Mesendoderm (in vitro differentiated cells): Measurements from ENCODE around the gene CCDC69.
A peak's percentile ranks its signal among the peaks of the same experiment; 100 is the strongest.

Experiments used
- DNase-seq: peaks from one replicate; pipeline ENCODE4 v3.0.0; 2013
- H2AK5ac ChIP-seq: 2 replicates; pipeline ENCODE4 v1.6.1; 2013; ENCODE audit warnings: low read length, inconsistent platforms
- H2BK120ac ChIP-seq: 2 replicates; pipeline ENCODE4 v1.6.1; 2013; ENCODE audit warnings: low read depth, mild to moderate bottlenecking, low read length, moderate library complexity, mixed read lengths
- H2BK15ac ChIP-seq: replicated peaks from 2 replicates; pipeline ENCODE4 v1.6.1; 2013; ENCODE audit warnings: low read depth, mild to moderate bottlenecking, moderate library complexity
- H2BK5ac ChIP-seq: 2 replicates; pipeline ENCODE4 v1.6.1; 2013; ENCODE audit warnings: low read length, inconsistent platforms
- H3K18ac ChIP-seq: 2 replicates; pipeline ENCODE4 v1.6.1; 2013; ENCODE audit warnings: mild to moderate bottlenecking, low read length, mixed read lengths
- H3K23ac ChIP-seq: one replicate; pipeline ENCODE4 v1.6.1; 2013; ENCODE audit warnings: low read length
- H3K27ac ChIP-seq: 2 replicates; pipeline ENCODE4 v1.5.1; 2013; ENCODE audit warnings: low read depth, mild to moderate bottlenecking, inconsistent platforms, low read length, moderate library complexity
- H3K27me3 ChIP-seq: 2 replicates; pipeline ENCODE4 v1.6.1; 2013; ENCODE audit warnings: low read length, control low read depth, mild to moderate bottlenecking, inconsistent platforms; ENCODE audit not compliant: insufficient read depth, poor library complexity
- H3K36me3 ChIP-seq: 2 replicates; pipeline ENCODE4 v1.6.1; 2013; ENCODE audit warnings: low read length, inconsistent platforms; ENCODE audit not compliant: control insufficient read depth, insufficient read depth
- H3K4ac ChIP-seq: one replicate; pipeline ENCODE4 v1.6.1; 2013; ENCODE audit warnings: low read depth, mild to moderate bottlenecking, low read length, moderate library complexity
- H3K4me1 ChIP-seq: 2 replicates; pipeline ENCODE4 v1.6.1; 2013; ENCODE audit warnings: low read depth, low read length, inconsistent platforms; ENCODE audit not compliant: control insufficient read depth
- H3K4me2 ChIP-seq: 2 replicates; pipeline ENCODE4 v1.6.1; 2013; ENCODE audit warnings: low read length
- H3K4me3 ChIP-seq: 2 replicates; pipeline ENCODE4 v1.5.1; 2013; ENCODE audit warnings: mild to moderate bottlenecking, low read length
- H3K56ac ChIP-seq: one replicate; pipeline ENCODE4 v1.6.1; 2013; ENCODE audit warnings: low read length
- H3K79me1 ChIP-seq: 2 replicates; pipeline ENCODE4 v1.6.1; 2013; ENCODE audit warnings: low read length, inconsistent platforms
- H3K79me2 ChIP-seq: 2 replicates; pipeline ENCODE4 v1.6.1; 2013; ENCODE audit warnings: mild to moderate bottlenecking, low read length; ENCODE audit not compliant: control insufficient read depth, insufficient read depth
- H3K9ac ChIP-seq: 2 replicates; pipeline ENCODE4 v1.6.1; 2013; ENCODE audit warnings: low read length, inconsistent platforms
- H4K5ac ChIP-seq: one replicate; pipeline ENCODE4 v1.6.1; 2013; ENCODE audit warnings: low read length
- H4K8ac ChIP-seq: one replicate; pipeline ENCODE4 v1.6.1; 2013; ENCODE audit warnings: low read depth, mild to moderate bottlenecking, control low read depth, low read length, moderate library complexity
- WGBS: extraction: QIAGEN DNeasy Blood & Tissue Kit; methylation state at CpG from one replicate; pipeline ENCODE4 v1.1.7; 2013; ENCODE audit warnings: low lambda C conversion rate, missing lambda C conversion rate; ENCODE audit not compliant: insufficient coverage; ENCODE audit errors: extremely low coverage; 5-methylcytosine and 5-hydroxymethylcytosine counted together

CCDC69 gene

GRCh38 chr5:151196556-151197290 is 27.2 kb downstream of the CCDC69 start:
- Histone ChIP-seq H3K18ac (no peak overlapping the region), H3K79me2 (no peaks in the 10 kb centered on the region), H3K4me3 (no peak overlapping the region), H3K27me3 (no peaks in the 10 kb centered on the region), H2BK5ac (no peak overlapping the region), H3K36me3 (no peaks in the 10 kb centered on the region), H4K8ac (no peak overlapping the region), H3K79me1 (no peaks in the 10 kb centered on the region), H2BK120ac (no peak overlapping the region), H3K4ac (no peak overlapping the region), H3K23ac (peak overlapping the region; percentile 9), H3K9ac (no peak overlapping the region), H2AK5ac (no peak overlapping the region), H2BK15ac (no peak overlapping the region), H3K27ac (no peak overlapping the region), H3K4me2 (no peak overlapping the region), H3K56ac (no peak overlapping the region), H4K5ac (no peak overlapping the region), H3K4me1 (no peaks in the 10 kb centered on the region)
- DNase-seq: no peak
- no CpG with 5 or more reads among the region's 5 CpGs for WGBS

- Histone ChIP-seq H2BK5ac (no peak overlapping the region), H3K79me1 (no peaks in the 10 kb centered on the region), H3K56ac (no peak overlapping the region), H3K9ac (no peak overlapping the region), H3K4me3 (no peak overlapping the region), H3K18ac (no peak overlapping the region), H3K4me1 (no peaks in the 10 kb centered on the region), H3K4ac (no peak overlapping the region), H3K79me2 (no peaks in the 10 kb centered on the region), H3K27me3 (no peaks in the 10 kb centered on the region), H2AK5ac (no peak overlapping the region), H4K8ac (no peak overlapping the region), H3K27ac (no peak overlapping the region), H3K36me3 (no peaks in the 10 kb centered on the region), H3K4me2 (no peak overlapping the region), H2BK15ac (no peak overlapping the region), H2BK120ac (no peak overlapping the region), H3K23ac (no peak overlapping the region), H4K5ac (no peak overlapping the region)
- WGBS: 100% methylated on average over 1 of the region's 5 CpGs
- no peak for DNase-seq
These were observed 28.3 kb downstream of the CCDC69 start for GRCh38 chr5:151195622-151196021.

GRCh38 chr5:151192626-151193025 is 31.3 kb downstream of the CCDC69 start:
- Histone ChIP-seq H3K9ac (no peak overlapping the region), H3K23ac (no peak overlapping the region), H3K79me1 (no peaks in the 10 kb centered on the region), H4K5ac (no peak overlapping the region), H3K36me3 (no peaks in the 10 kb centered on the region), H3K27me3 (no peaks in the 10 kb centered on the region), H3K27ac (no peak overlapping the region), H3K4me2 (no peak overlapping the region), H2AK5ac (no peak overlapping the region), H4K8ac (no peak overlapping the region), H2BK120ac (no peak overlapping the region), H3K18ac (no peak overlapping the region), H2BK15ac (no peak overlapping the region), H3K4me1 (no peaks in the 10 kb centered on the region), H3K79me2 (no peaks in the 10 kb centered on the region), H2BK5ac (no peak overlapping the region), H3K56ac (no peak overlapping the region), H3K4ac (no peak overlapping the region), H3K4me3 (no peak overlapping the region)
- no peak for DNase-seq

- H2BK15ac ChIP-seq: no peak overlapping the region
- no peak overlapping the region for H3K4me3 ChIP-seq
- no peak overlapping the region for H2BK5ac ChIP-seq
- H3K4me2 ChIP-seq: no peak overlapping the region
- peak; percentile 47 for DNase-seq
- H3K79me2 ChIP-seq: no peaks in the 10 kb centered on the region
- no peaks in the 10 kb centered on the region for H3K27me3 ChIP-seq
- no peaks in the 10 kb centered on the region for H3K79me1 ChIP-seq
- H3K9ac ChIP-seq: no peak overlapping the region
- H3K56ac ChIP-seq: no peak overlapping the region
- H3K18ac ChIP-seq: no peak overlapping the region
- no peaks in the 10 kb centered on the region for H3K36me3 ChIP-seq
- H4K8ac ChIP-seq: no peak overlapping the region
- no peak overlapping the region for H4K5ac ChIP-seq
- H3K27ac ChIP-seq: no peak overlapping the region
- no peak overlapping the region for H3K23ac ChIP-seq
- H2AK5ac ChIP-seq: no peak overlapping the region
- no peaks in the 10 kb centered on the region for H3K4me1 ChIP-seq
- H3K4ac ChIP-seq: no peak overlapping the region
- WGBS: no CpG with 5 or more reads among the region's 1 CpG
- no peak overlapping the region for H2BK120ac ChIP-seq
These were observed 32.2 kb downstream of the CCDC69 start for GRCh38 chr5:151191661-151192060.

GRCh38 chr5:151189151-151189550 is 34.7 kb downstream of the CCDC69 start:
- no peak overlapping the region for H3K23ac ChIP-seq
- no peak overlapping the region for H3K56ac ChIP-seq
- no peak overlapping the region for H2BK120ac ChIP-seq
- H3K4me1 ChIP-seq: no peaks in the 10 kb centered on the region
- H3K36me3 ChIP-seq: no peaks in the 10 kb centered on the region
- no peak overlapping the region for H3K27ac ChIP-seq
- H2BK5ac ChIP-seq: no peak overlapping the region
- H3K79me1 ChIP-seq: no peaks in the 10 kb centered on the region
- no peak overlapping the region for H4K8ac ChIP-seq
- no peak for DNase-seq
- no peak overlapping the region for H3K18ac ChIP-seq
- H3K9ac ChIP-seq: no peak overlapping the region
- no peak overlapping the region for H2AK5ac ChIP-seq
- H3K4ac ChIP-seq: no peak overlapping the region
- H3K79me2 ChIP-seq: no peaks in the 10 kb centered on the region
- no peaks in the 10 kb centered on the region for H3K27me3 ChIP-seq
- H2BK15ac ChIP-seq: no peak overlapping the region
- no CpG with 5 or more reads among the region's 2 CpGs for WGBS
- H4K5ac ChIP-seq: no peak overlapping the region
- H3K4me3 ChIP-seq: no peak overlapping the region
- H3K4me2 ChIP-seq: no peak overlapping the region

GRCh38 chr5:151186538-151186937 is 37.4 kb downstream of the CCDC69 start:
- Histone ChIP-seq H3K4me1 (no peaks in the 10 kb centered on the region), H2BK120ac (no peak overlapping the region), H2BK5ac (no peak overlapping the region), H3K36me3 (no peaks in the 10 kb centered on the region), H3K27me3 (no peaks in the 10 kb centered on the region), H3K4me3 (no peak overlapping the region), H2BK15ac (no peak overlapping the region), H4K5ac (no peak overlapping the region), H3K79me1 (no peaks in the 10 kb centered on the region), H3K79me2 (no peaks in the 10 kb centered on the region), H2AK5ac (no peak overlapping the region), H3K9ac (no peak overlapping the region), H3K27ac (no peak overlapping the region), H3K56ac (no peak overlapping the region), H3K18ac (no peak overlapping the region), H3K4me2 (no peak overlapping the region), H4K8ac (no peak overlapping the region), H3K4ac (no peak overlapping the region), H3K23ac (no peak overlapping the region)
- DNase-seq: no peak
- no CpG with 5 or more reads among the region's 4 CpGs for WGBS
